SK-N-SH (cell line): Measurements from ENCODE around the gene FLOT1. TPM values are rescaled to one million over a fixed set of nuclear protein-coding genes. Genes with fewer than 3 reads are reported as not detected.

ENCODE experiments used
- CTCF ChIA-PET: fragments of 300-600, 350-600 bp; formaldehyde crosslinking; extraction: SDS; loops from one replicate; lab custom pipeline; 2021; lab: Yijun Ruan, JAX
- POLR2A ChIA-PET: fragments of 350-600 bp; sonication (Branson Sonifier 250); formaldehyde crosslinking; extraction: SDS; loops from one replicate; lab custom pipeline; 2020; ENCODE audit warnings: antibody characterized with exemption, inconsistent platforms; lab: Yijun Ruan, JAX
- DNase-seq: peaks from one replicate; pipeline ENCODE4 v3.0.0; 2012
- H2AFZ ChIP-seq: fragments of 200-600 bp; sonication (generic); 2 replicates; pipeline ENCODE4 v1.8.1; 2016; ENCODE audit warnings: antibody characterized with exemption, mild to moderate bottlenecking, low read depth
- H3F3A ChIP-seq: fragments of 200-600 bp; sonication (generic); replicated peaks from 2 replicates; pipeline ENCODE3; 2016; ENCODE audit warnings: antibody characterized with exemption, mild to moderate bottlenecking; ENCODE audit not compliant: insufficient read depth
- H3K27ac ChIP-seq, 2 experiments: fragments of 200-500 bp in 1 of 2; fragments of 200-600 bp in 1 of 2; sonication (Bioruptor generic) in 1 of 2; sonication (generic), shearing (Covaris generic) in 1 of 2; 2 replicates each; pipeline versions ENCODE4 v1.5.1 to v1.6.1; 2014 to 2016; ENCODE audit warnings: low read depth in 2 of 2, inconsistent platforms in 1 of 2, low read length in 1 of 2, mild to moderate bottlenecking in 1 of 2, mixed read lengths in 1 of 2
- H3K27me3 ChIP-seq: fragments of 200-600 bp; sonication (generic), shearing (Covaris generic); 2 replicates; pipeline ENCODE4 v1.6.1; 2016; ENCODE audit warnings: mixed run types; ENCODE audit not compliant: insufficient read depth
- H3K36me3 ChIP-seq, 2 experiments: fragments of 200-500 bp in 1 of 2; fragments of 200-600 bp in 1 of 2; sonication (Bioruptor generic) in 1 of 2; sonication (generic) in 1 of 2; replicated peaks in 1 of 2; 2 replicates each; pipeline versions ENCODE3 to v1.5.1; 2014 to 2016; ENCODE audit warnings: low read length in 1 of 2, mild to moderate bottlenecking in 1 of 2; ENCODE audit not compliant: insufficient read depth in 2 of 2, control insufficient read depth in 1 of 2
- H3K4me1 ChIP-seq, 2 experiments: fragments of 200-500 bp in 1 of 2; fragments of 200-600 bp in 1 of 2; sonication (Bioruptor generic) in 1 of 2; sonication (generic), shearing (Covaris generic) in 1 of 2; 2 replicates each; pipeline versions ENCODE4 v1.5.1 to v1.6.1; 2014 to 2016; ENCODE audit warnings: low read depth in 1 of 2, low read length in 1 of 2, mixed run types in 1 of 2; ENCODE audit not compliant: insufficient read depth in 2 of 2, control insufficient read depth in 1 of 2
- H3K4me2 ChIP-seq: fragments of 200-600 bp; sonication (generic), shearing (Covaris generic); 2 replicates; pipeline ENCODE4 v1.6.1; 2017; ENCODE audit warnings: mixed run types
- H3K4me3 ChIP-seq, 2 experiments: fragments of 200-500 bp in 1 of 2; fragments of 200-600 bp in 1 of 2; sonication (Bioruptor generic) in 1 of 2; sonication (generic), shearing (Covaris generic) in 1 of 2; 2 replicates each; pipeline versions ENCODE4 v1.5.1 to v1.8.1; 2014 to 2016; ENCODE audit warnings: low read depth in 2 of 2, inconsistent platforms in 1 of 2, low read length in 1 of 2, mild to moderate bottlenecking in 1 of 2, mixed read lengths in 1 of 2, moderate library complexity in 1 of 2
- H3K79me2 ChIP-seq: fragments of 200-600 bp; sonication (generic); 2 replicates; pipeline ENCODE4 v1.8.1; 2017; ENCODE audit warnings: mild to moderate bottlenecking; ENCODE audit not compliant: insufficient read depth
- H3K9ac ChIP-seq: fragments of 200-600 bp; sonication (generic); 2 replicates; pipeline ENCODE4 v1.6.1; 2017; ENCODE audit warnings: mixed run types
- H3K9me2 ChIP-seq: fragments of 200-600 bp; sonication (generic); 2 replicates; pipeline ENCODE4 v1.6.1; 2017; ENCODE audit warnings: mixed run types
- H3K9me3 ChIP-seq: fragments of 200-600 bp; sonication (generic); 2 replicates; pipeline ENCODE4 v1.6.1; 2017; ENCODE audit warnings: mixed run types, mild to moderate bottlenecking, moderate library complexity
- H4K20me1 ChIP-seq: fragments of 200-600 bp; sonication (generic); 2 replicates; pipeline ENCODE4 v1.6.1; 2017; ENCODE audit warnings: mild to moderate bottlenecking, mixed run types; ENCODE audit not compliant: insufficient read depth
- CHD2 ChIP-seq: fragments of 150-350 bp; IDR thresholded peaks from 2 replicates; pipeline ENCODE4 v1.6.1; 2018; ENCODE audit warnings: low read length; ENCODE audit not compliant: partially characterized antibody
- CTCF ChIP-seq: fragments of 200-600 bp; sonication (generic); IDR thresholded peaks from 2 replicates; pipeline ENCODE4 v1.6.1; 2017; ENCODE audit warnings: antibody characterized with exemption, mild to moderate bottlenecking, moderate library complexity
- ELF1 ChIP-seq: IDR thresholded peaks from 2 replicates; pipeline ENCODE4 v1.4.0; 2012
- NFIC ChIP-seq: IDR thresholded peaks from 2 replicates; pipeline ENCODE4 v1.4.0; 2012; ENCODE audit warnings: borderline replicate concordance
- POLR2AphosphoS5 ChIP-seq: IDR thresholded peaks from 2 replicates; pipeline ENCODE4 v1.6.1; 2012; ENCODE audit warnings: low read depth, low read length
- RCOR1 ChIP-seq: fragments of 150-350 bp; IDR thresholded peaks from 2 replicates; pipeline ENCODE4 v1.6.1; 2017; ENCODE audit warnings: antibody characterized with exemption, low read length
- REST ChIP-seq: IDR thresholded peaks from 2 replicates; pipeline ENCODE4 v1.6.1; 2012; ENCODE audit warnings: mild to moderate bottlenecking, low read depth, low read length, moderate library complexity
- USF1 ChIP-seq: IDR thresholded peaks from 2 replicates; pipeline ENCODE4 v1.4.0; 2012; ENCODE audit warnings: low read depth, borderline replicate concordance
- USF2 ChIP-seq: fragments of 150-350 bp; IDR thresholded peaks from 2 replicates; pipeline ENCODE4 v1.6.1; 2017; ENCODE audit warnings: antibody characterized with exemption, low read length, low read depth, borderline replicate concordance
- WGBS: methylation state at CpG from one replicate; pipeline ENCODE4 v1.1.6; 2017; ENCODE audit warnings: low lambda C conversion rate; 5-methylcytosine and 5-hydroxymethylcytosine counted together
- polyA plus RNA-seq, 3 experiments: library from polyadenylated mRNA; depleted of rRNA; stranded (reverse); fragments of >200 nt; gene quantifications; 2 replicates each; pipeline ENCODE4 v1.2.3, GENCODE V29; 2012

FLOT1 gene
- polyA plus RNA-seq, 1 of the 3 experiments (the other 2 are of a cell fraction): 462 TPM

- WGBS: 3% methylated on average over 11 of the region's 41 CpGs
- peak within 1 kb of the TSS; percentile 97 for H3K9ac ChIP-seq
- H3K4me1 ChIP-seq: peaks cover 22 to 71% of the 10 kb centered on the region in 2 experiments; a peak in 3 of 4 replicates
- H3K27ac ChIP-seq: peak within 1 kb of the TSS; percentile 93 to 97
- POLR2A ChIA-PET: interaction anchor here (0.5 kb wide), 1 partner anchor 19 kb away, joined by 4 read pairs; no protein-coding TSS in a partner anchor
- no peaks in the 10 kb centered on the region for H3K9me2 ChIP-seq
- peaks cover 92% of the 10 kb centered on the region for H3K79me2 ChIP-seq
- peak; percentile 84 for DNase-seq
- CTCF ChIA-PET: interaction anchor here (0.7 to 29.8 kb wide), 2 partner anchors 37 to 203 kb away, joined by 3 to 838 read pairs; partner anchors contain the start of genes FLOT1, MDC1 and TUBB
- H3K36me3 ChIP-seq: peaks cover 0 to 11% of the 10 kb centered on the region in 2 experiments
- H3K4me3 ChIP-seq: peak within 1 kb of the TSS; percentile 74 to 77
- H4K20me1 ChIP-seq: peaks cover 6% of the 10 kb centered on the region
- no peaks in the 10 kb centered on the region for H3K9me3 ChIP-seq
- H2AFZ ChIP-seq: peak within 1 kb of the TSS; percentile 49
- TF ChIP-seq POLR2AphosphoS5: peak; percentile 38; the same call in 1 of the 2 replicates
- no peak for TF ChIP-seq USF1
- H3K4me2 ChIP-seq: peak within 1 kb of the TSS; percentile 98
- no peaks in the 10 kb centered on the region for H3K27me3 ChIP-seq
- peaks cover 25% of the 10 kb centered on the region for H3F3A ChIP-seq
These were observed 56.2 kb downstream of the FLOT1 start, which contains the start of gene PPP1R18 for GRCh38 chr6:30686009-30686907. Gene PPP1R18, minus strand, starts transcription at chr6:30686645. Its CDS starts 627 bp downstream, at chr6:30686018.

- Histone ChIP-seq H3K79me2 (peaks cover 100% of the 10 kb centered on the region), H3K4me1 (peaks cover 26 to 72% of the 10 kb centered on the region in 2 experiments; a peak in 3 of 4 replicates), H2AFZ (no peak overlapping the region), H3K9me2 (no peaks in the 10 kb centered on the region), H3K36me3 (peaks cover 0 to 18% of the 10 kb centered on the region in 2 experiments), H4K20me1 (peaks cover 15% of the 10 kb centered on the region), H3K27me3 (no peaks in the 10 kb centered on the region), H3K27ac (peak overlapping the region; percentile 93 to 97), H3K4me2 (peak overlapping the region; percentile 98), H3K4me3 (peak overlapping the region; percentile 74 to 77), H3K9me3 (no peaks in the 10 kb centered on the region), H3K9ac (peak overlapping the region; percentile 97), H3F3A (peaks cover 25% of the 10 kb centered on the region)
- 34% methylated on average over 23 of the region's 29 CpGs for WGBS
- ChIA-PET CTCF (interaction anchor here (0.7 to 29.8 kb wide), 3 partner anchors 13 to 202 kb away, joined by 3 to 838 read pairs (median 8); partner anchors contain the start of genes DHX16, FLOT1, MDC1 and TUBB), POLR2A (interaction anchor here (0.5 kb wide), 1 partner anchor 20 kb away, joined by 4 read pairs; no protein-coding TSS in a partner anchor)
- TF ChIP-seq NFIC: no peak
- no peak for TF ChIP-seq USF2
- peak; percentile 31 for TF ChIP-seq CTCF
- TF ChIP-seq CHD2: no peak
- TF ChIP-seq REST: no peak
- no peak for TF ChIP-seq ELF1
- no peak for TF ChIP-seq RCOR1
- no peak for DNase-seq
These were observed 57.1 kb downstream of the FLOT1 start for GRCh38 chr6:30685157-30686008.
